ENCODE measurements around the gene PI4KB.

PI4KB gene

GRCh38 chr1:151265446-151266236 is 61.6 kb downstream of the PI4KB start:
- H3K4me1 ChIP-seq (ENCODE audit: control insufficient read depth, insufficient read depth, low read depth, low read length) = no peaks in the 10 kb centered on the region
- no peak overlapping the region for H2AFZ ChIP-seq (ENCODE audit: low read depth, low read length)
- no peak overlapping the region for H2BK15ac ChIP-seq (ENCODE audit: low read depth, poor library complexity, severe bottlenecking)
- no peak overlapping the region for H3K4me2 ChIP-seq (ENCODE audit: low read length, poor library complexity, severe bottlenecking)
- no peak overlapping the region for H3K27ac ChIP-seq (ENCODE audit: low read length, poor library complexity, severe bottlenecking)
- no peak overlapping the region for H2BK5ac ChIP-seq (ENCODE audit: low read depth, low read length, poor library complexity, severe bottlenecking)
- H3K9me3 ChIP-seq (ENCODE audit: control insufficient read depth, low read length) = no peaks in the 10 kb centered on the region
- H3K27me3 ChIP-seq (ENCODE audit: control insufficient read depth in 1 of 2, insufficient read depth in 1 of 2, low read length in 2 of 2) = no peaks in the 10 kb centered on the region
- no peak overlapping the region for H3K23ac ChIP-seq (ENCODE audit: low read length in 2 of 2)
- H4K91ac ChIP-seq (ENCODE audit: low read length) = no peak overlapping the region
- no peak overlapping the region for H3K9ac ChIP-seq (ENCODE audit: low read length)
- 89% methylated on average over 14 of the region's 14 CpGs for WGBS
- H3K79me1 ChIP-seq (replicated peaks; ENCODE audit: low read length, poor library complexity, severe bottlenecking) = peaks cover 21% of the 10 kb centered on the region
- H3K36me3 ChIP-seq (ENCODE audit: control insufficient read depth in 1 of 2, insufficient read depth in 2 of 2, low read depth in 1 of 2, low read length in 2 of 2) = peaks cover 58 to 71% of the 10 kb centered on the region in 2 experiments
- no peak for DNase-seq
- H2BK120ac ChIP-seq (ENCODE audit: low read depth, low read length) = no peak overlapping the region
- no peak overlapping the region for H3K4ac ChIP-seq (ENCODE audit: low read depth in 1 of 2, low read length in 2 of 2)
- H2BK12ac ChIP-seq (ENCODE audit: low read length in 2 of 2) = no peak overlapping the region
- no peak overlapping the region for H2AK5ac ChIP-seq (ENCODE audit: low read length, severe bottlenecking)
- no peak overlapping the region for H4K8ac ChIP-seq (ENCODE audit: low read length)
- no peak overlapping the region for H3K4me3 ChIP-seq (ENCODE audit: insufficient read depth in 1 of 2, low read depth in 1 of 2, low read length in 2 of 2)
- H3K14ac ChIP-seq (ENCODE audit: low read length in 2 of 2) = no peak overlapping the region
- H3K18ac ChIP-seq (ENCODE audit: low read depth in 1 of 2, low read length in 2 of 2) = no peak overlapping the region

- Histone ChIP-seq H2BK5ac (ENCODE audit: low read depth, low read length, poor library complexity, severe bottlenecking) (no peak overlapping the region), H3K23ac (ENCODE audit: low read length in 2 of 2) (no peak overlapping the region), H3K4me3 (ENCODE audit: insufficient read depth in 1 of 2, low read depth in 1 of 2, low read length in 2 of 2) (no peak overlapping the region), H4K91ac (ENCODE audit: low read length) (no peak overlapping the region), H3K18ac (ENCODE audit: low read depth in 1 of 2, low read length in 2 of 2) (no peak overlapping the region), H3K4me1 (ENCODE audit: control insufficient read depth, insufficient read depth, low read depth, low read length) (peaks cover 3% of the 10 kb centered on the region), H4K8ac (ENCODE audit: low read length) (no peak overlapping the region), H3K27me3 (ENCODE audit: control insufficient read depth in 1 of 2, insufficient read depth in 1 of 2, low read length in 2 of 2) (no peaks in the 10 kb centered on the region), H2BK12ac (ENCODE audit: low read length in 2 of 2) (no peak overlapping the region), H3K14ac (ENCODE audit: low read length in 2 of 2) (no peak overlapping the region), H2BK15ac (ENCODE audit: low read depth, poor library complexity, severe bottlenecking) (no peak overlapping the region), H3K9me3 (ENCODE audit: control insufficient read depth, low read length) (no peaks in the 10 kb centered on the region), H3K4ac (ENCODE audit: low read depth in 1 of 2, low read length in 2 of 2) (no peak overlapping the region), H2AFZ (ENCODE audit: low read depth, low read length) (no peak overlapping the region), H3K27ac (ENCODE audit: low read length, poor library complexity, severe bottlenecking) (no peak overlapping the region), H3K36me3 (ENCODE audit: control insufficient read depth in 1 of 2, insufficient read depth in 2 of 2, low read depth in 1 of 2, low read length in 2 of 2) (peaks cover 16 to 28% of the 10 kb centered on the region in 2 experiments), H3K4me2 (ENCODE audit: low read length, poor library complexity, severe bottlenecking) (no peak overlapping the region), H2AK5ac (ENCODE audit: low read length, severe bottlenecking) (no peak overlapping the region), H3K79me1 (replicated peaks; ENCODE audit: low read length, poor library complexity, severe bottlenecking) (peaks cover 17% of the 10 kb centered on the region), H2BK120ac (ENCODE audit: low read depth, low read length) (no peak overlapping the region), H3K9ac (ENCODE audit: low read length) (no peak overlapping the region)
- no peak for DNase-seq
- whole genome bisulfite sequencing = 96% methylated on average over 2 of the region's 2 CpGs
These were observed 67.9 kb downstream of the PI4KB start for GRCh38 chr1:151259351-151259750.

GRCh38 chr1:151255381-151255780 is 71.8 kb downstream of the PI4KB start:
- H2BK120ac ChIP-seq (ENCODE audit: low read depth, low read length) = no peak overlapping the region
- no peak overlapping the region for H4K8ac ChIP-seq (ENCODE audit: low read length)
- peaks cover 3% of the 10 kb centered on the region for H3K4me1 ChIP-seq (ENCODE audit: control insufficient read depth, insufficient read depth, low read depth, low read length)
- peak overlapping the region; percentile 97 for H3K9ac ChIP-seq (ENCODE audit: low read length)
- H3K9me3 ChIP-seq (ENCODE audit: control insufficient read depth, low read length) = no peaks in the 10 kb centered on the region
- peak overlapping the region; percentile 81 for H3K4me2 ChIP-seq (ENCODE audit: low read length, poor library complexity, severe bottlenecking)
- no peak overlapping the region for H3K27ac ChIP-seq (ENCODE audit: low read length, poor library complexity, severe bottlenecking)
- H2BK5ac ChIP-seq (ENCODE audit: low read depth, low read length, poor library complexity, severe bottlenecking) = no peak overlapping the region
- no peak overlapping the region for H2BK12ac ChIP-seq (ENCODE audit: low read length in 2 of 2)
- H3K4me3 ChIP-seq (ENCODE audit: insufficient read depth in 1 of 2, low read depth in 1 of 2, low read length in 2 of 2) = peak overlapping the region; percentile 41 to 96
- H4K91ac ChIP-seq (ENCODE audit: low read length) = no peak overlapping the region
- WGBS = 66% methylated on average over 10 of the region's 10 CpGs
- no peak overlapping the region for H2AK5ac ChIP-seq (ENCODE audit: low read length, severe bottlenecking)
- no peak overlapping the region for H2BK15ac ChIP-seq (ENCODE audit: low read depth, poor library complexity, severe bottlenecking)
- peaks cover 5% of the 10 kb centered on the region for H3K79me1 ChIP-seq (replicated peaks; ENCODE audit: low read length, poor library complexity, severe bottlenecking)
- H3K23ac ChIP-seq (ENCODE audit: low read length in 2 of 2) = no peak overlapping the region
- peak; percentile 37 for DNase-seq
- no peak overlapping the region for H3K18ac ChIP-seq (ENCODE audit: low read depth in 1 of 2, low read length in 2 of 2)
- peaks cover 6 to 14% of the 10 kb centered on the region in 2 experiments for H3K36me3 ChIP-seq (ENCODE audit: control insufficient read depth in 1 of 2, insufficient read depth in 2 of 2, low read depth in 1 of 2, low read length in 2 of 2)
- no peak overlapping the region for H3K14ac ChIP-seq (ENCODE audit: low read length in 2 of 2)
- H3K27me3 ChIP-seq (ENCODE audit: control insufficient read depth in 1 of 2, insufficient read depth in 1 of 2, low read length in 2 of 2) = no peaks in the 10 kb centered on the region
- H3K4ac ChIP-seq (ENCODE audit: low read depth in 1 of 2, low read length in 2 of 2) = no peak overlapping the region
- no peak overlapping the region for H2AFZ ChIP-seq (ENCODE audit: low read depth, low read length)

GRCh38 chr1:151254217-151255213 is 72.7 kb downstream of the PI4KB start, which contains the start of gene PSMD4:
TSS of gene PSMD4 (plus strand) at chr1:151254734. CDS start at chr1:151254783, 49 bp downstream.
- peak within 1 kb of the TSS; percentile 74 for H3K27ac ChIP-seq (ENCODE audit: low read length, poor library complexity, severe bottlenecking)
- no peak within 1 kb of the TSS for H3K23ac ChIP-seq (ENCODE audit: low read length in 2 of 2)
- peak; percentile 95 for DNase-seq
- H3K4me3 ChIP-seq (ENCODE audit: insufficient read depth in 1 of 2, low read depth in 1 of 2, low read length in 2 of 2) = peak within 1 kb of the TSS; percentile 88 to 96
- H3K36me3 ChIP-seq (ENCODE audit: control insufficient read depth in 1 of 2, insufficient read depth in 2 of 2, low read depth in 1 of 2, low read length in 2 of 2) = peaks cover 11 to 19% of the 10 kb centered on the region in 2 experiments
- H2AK5ac ChIP-seq (ENCODE audit: low read length, severe bottlenecking) = no peak within 1 kb of the TSS
- H3K9me3 ChIP-seq (ENCODE audit: control insufficient read depth, low read length) = no peaks in the 10 kb centered on the region
- WGBS = 34% methylated on average over 54 of the region's 56 CpGs
- peak within 1 kb of the TSS; percentile 97 for H4K8ac ChIP-seq (ENCODE audit: low read length)
- peak within 1 kb of the TSS; percentile 54 for H2AFZ ChIP-seq (ENCODE audit: low read depth, low read length)
- H2BK12ac ChIP-seq (ENCODE audit: low read length in 2 of 2) = no peak within 1 kb of the TSS
- peak within 1 kb of the TSS; percentile 49 for H2BK15ac ChIP-seq (ENCODE audit: low read depth, poor library complexity, severe bottlenecking)
- peaks cover 3% of the 10 kb centered on the region for H3K4me1 ChIP-seq (ENCODE audit: control insufficient read depth, insufficient read depth, low read depth, low read length)
- H3K27me3 ChIP-seq (ENCODE audit: control insufficient read depth in 1 of 2, insufficient read depth in 1 of 2, low read length in 2 of 2) = no peaks in the 10 kb centered on the region
- no peak within 1 kb of the TSS for H3K14ac ChIP-seq (ENCODE audit: low read length in 2 of 2)
- H3K9ac ChIP-seq (ENCODE audit: low read length) = peak within 1 kb of the TSS; percentile 97
- H3K79me1 ChIP-seq (replicated peaks; ENCODE audit: low read length, poor library complexity, severe bottlenecking) = peaks cover 5% of the 10 kb centered on the region
- peak within 1 kb of the TSS; percentile 75 for H4K91ac ChIP-seq (ENCODE audit: low read length)
- H3K4ac ChIP-seq (ENCODE audit: low read depth in 1 of 2, low read length in 2 of 2) = peak within 1 kb of the TSS; percentile 65 to 91
- H2BK120ac ChIP-seq (ENCODE audit: low read depth, low read length) = peak within 1 kb of the TSS; percentile 66
- H3K18ac ChIP-seq (ENCODE audit: low read depth in 1 of 2, low read length in 2 of 2) = peak within 1 kb of the TSS; percentile 61 to 86
- peak within 1 kb of the TSS; percentile 94 for H3K4me2 ChIP-seq (ENCODE audit: low read length, poor library complexity, severe bottlenecking)
- H2BK5ac ChIP-seq (ENCODE audit: low read depth, low read length, poor library complexity, severe bottlenecking) = peak within 1 kb of the TSS; percentile 49
